HT1080 (cell line): ENCODE data around the gene SNAPC1. TPM values are rescaled to one million over a fixed set of nuclear protein-coding genes. Genes with fewer than 3 reads are reported as not detected.
A peak's percentile ranks its signal among the peaks of the same experiment; 100 is the strongest.
"Not testable (repeated sequence)": the region's sequence is repeated elsewhere in the genome, so short reads cannot be mapped to it uniquely, and the experiment has no call there.

Experiments used
- DNase-seq: peaks from one replicate; pipeline ENCODE4 v3.0.0-alpha.2; 2015; ENCODE audit warnings: low read depth
- polyA plus RNA-seq, 2 experiments: library from polyadenylated mRNA; depleted of rRNA; stranded (reverse); fragments of >200 nt; gene quantifications; 2 replicates each; pipeline ENCODE4 v1.2.3, GENCODE V29; 2015
- total RNA-seq: library from RNA; depleted of rRNA; stranded (reverse); fragments of >200 nt; shearing (Covaris generic); gene quantifications from 2 replicates; pipeline ENCODE4 v1.2.3, GENCODE V29; 2014; rRNA removed

SNAPC1 gene, protein sequence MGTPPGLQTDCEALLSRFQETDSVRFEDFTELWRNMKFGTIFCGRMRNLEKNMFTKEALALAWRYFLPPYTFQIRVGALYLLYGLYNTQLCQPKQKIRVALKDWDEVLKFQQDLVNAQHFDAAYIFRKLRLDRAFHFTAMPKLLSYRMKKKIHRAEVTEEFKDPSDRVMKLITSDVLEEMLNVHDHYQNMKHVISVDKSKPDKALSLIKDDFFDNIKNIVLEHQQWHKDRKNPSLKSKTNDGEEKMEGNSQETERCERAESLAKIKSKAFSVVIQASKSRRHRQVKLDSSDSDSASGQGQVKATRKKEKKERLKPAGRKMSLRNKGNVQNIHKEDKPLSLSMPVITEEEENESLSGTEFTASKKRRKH
- 10.2 and 14.6 TPM in 2 replicates for total RNA-seq
- 25.8 and 27.3 TPM in 2 replicates for polyA plus RNA-seq (2015; cell fraction: cytosol; rRNA removed)
- 22.0 and 22.7 TPM in 2 replicates for polyA plus RNA-seq (2015; cell fraction: nucleus; rRNA removed)

DNA sequence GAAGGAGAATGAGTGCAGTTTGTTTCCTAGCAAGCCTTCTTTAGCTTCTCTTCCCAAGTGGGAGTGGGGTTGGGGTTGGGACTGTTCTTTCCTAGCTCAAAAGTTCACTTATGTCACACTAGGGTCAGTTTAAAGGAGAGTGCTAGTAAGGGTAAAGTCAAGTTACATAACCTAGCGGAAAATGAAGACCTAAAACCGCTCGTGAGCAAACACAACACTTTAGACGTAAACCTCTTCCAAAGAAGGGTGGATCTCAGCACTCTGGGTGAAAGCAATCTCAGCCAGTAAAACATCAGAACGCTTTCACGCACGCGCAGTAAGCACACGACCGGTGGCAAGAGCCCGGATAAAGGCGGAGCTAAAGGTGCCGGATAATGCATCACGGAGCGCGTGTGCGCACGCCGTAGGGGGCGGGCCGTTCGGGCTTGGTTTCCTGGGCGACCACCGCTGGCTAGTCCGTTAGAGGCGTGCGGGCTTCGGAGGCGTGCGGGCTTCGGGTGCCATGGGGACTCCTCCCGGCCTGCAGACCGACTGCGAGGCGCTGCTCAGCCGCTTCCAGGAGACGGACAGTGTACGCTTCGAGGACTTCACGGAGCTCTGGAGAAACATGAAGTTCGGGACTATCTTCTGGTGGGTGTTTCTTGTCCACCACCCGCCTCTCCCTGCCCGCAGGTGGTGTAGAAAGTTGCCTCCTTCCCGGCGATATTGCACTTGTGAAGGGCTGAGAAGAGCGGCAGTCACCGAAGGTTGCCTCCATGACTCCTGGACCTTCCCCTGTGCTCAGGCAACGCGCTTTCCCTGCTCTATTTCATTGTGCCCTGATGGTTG, at the start of gene SNAPC1:
TSS of gene SNAPC1 (plus strand) at position 462 of the 828 bp plus-strand sequence. CDS start at position 503, 41 bp downstream.
- DNase-seq, result peak; percentile 95

DNA sequence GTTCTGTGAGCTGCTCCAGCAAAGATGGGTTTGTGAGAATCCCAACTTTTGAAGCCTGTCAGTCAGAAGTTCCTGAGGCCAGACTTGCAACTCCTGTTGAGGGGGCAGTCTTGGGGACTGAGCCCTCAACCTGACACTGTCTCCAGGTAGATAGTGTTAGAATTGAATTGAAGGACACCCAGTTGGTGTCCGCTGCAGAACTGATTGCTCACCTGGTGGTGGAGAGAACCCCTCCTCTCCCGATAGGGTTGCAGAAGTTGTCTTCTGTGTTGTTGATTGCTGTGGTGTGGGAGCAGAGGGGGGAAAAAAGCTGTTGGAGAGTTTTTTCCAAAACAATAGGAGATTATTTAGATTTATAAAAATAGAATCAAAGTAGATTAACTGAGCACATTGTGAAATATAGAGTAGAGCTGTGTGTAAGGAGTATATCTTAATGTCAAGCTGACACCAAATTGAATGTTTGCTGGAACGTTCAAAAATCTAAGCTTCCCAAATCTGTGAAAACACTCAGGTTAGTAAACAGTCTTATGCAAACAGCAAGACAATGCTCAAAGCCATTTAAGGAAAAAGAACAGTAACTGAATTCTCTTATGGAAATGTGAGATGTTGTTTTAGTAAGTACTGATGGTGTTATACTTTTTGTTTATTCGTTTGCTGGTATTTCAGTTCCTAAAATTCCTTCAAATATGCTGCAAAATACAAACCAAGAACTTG, 48.3 kb upstream of the SNAPC1 start:
- DNase-seq, result no peak

GRCh38 chr14:61716956-61717355, 45.3 kb upstream of the SNAPC1 start:
- no peak for DNase-seq

DNA sequence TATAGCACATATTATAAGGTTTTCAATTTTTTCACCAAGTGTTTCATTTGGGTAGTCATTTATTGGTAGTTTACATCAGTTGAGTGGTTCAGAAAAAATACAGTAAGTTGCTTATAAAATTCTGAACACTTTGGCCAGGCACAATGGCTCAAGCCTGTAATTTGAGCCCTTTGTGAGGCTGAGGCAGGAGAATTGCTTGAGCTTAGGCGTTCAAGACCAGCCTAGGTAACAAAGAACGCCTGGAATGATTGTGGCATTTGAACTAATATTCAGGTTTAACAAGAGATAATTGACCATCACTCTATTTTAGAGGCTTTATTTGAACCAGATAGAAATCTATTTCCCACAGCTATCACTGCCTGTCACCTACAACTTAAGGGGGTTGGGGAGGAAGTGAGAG, 44.2 kb upstream of the SNAPC1 start:
- DNase-seq, result no peak

GRCh38 chr14:61719344-61720293, 42.6 kb upstream of the SNAPC1 start:
- no peak for DNase-seq

GRCh38 chr14:61720294-61720661, 41.9 kb upstream of the SNAPC1 start:
- no peak for DNase-seq

- DNase-seq, result no peak
Measured at GRCh38 chr14:61720741-61721140, 41.5 kb upstream of the SNAPC1 start.

DNA sequence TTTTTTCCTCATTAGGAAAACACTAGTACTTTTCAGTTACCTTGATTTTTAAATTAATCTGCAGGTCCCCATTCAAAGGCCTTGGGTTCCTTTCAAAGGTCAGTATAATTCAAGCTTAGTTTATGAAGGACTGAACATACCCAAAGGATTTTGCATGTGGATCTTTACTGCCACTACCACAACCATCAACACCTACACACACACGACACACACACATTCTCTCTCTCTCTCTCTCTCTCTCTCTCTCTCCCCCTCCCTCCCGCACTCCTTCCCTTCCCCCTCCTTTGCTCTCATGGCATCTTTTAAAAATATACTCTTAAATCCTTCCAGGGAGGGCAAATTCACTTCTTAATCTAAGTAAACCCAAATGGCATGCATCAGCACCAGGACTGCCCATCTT, 38.1 kb upstream of the SNAPC1 start:
- no peak for DNase-seq

GRCh38 chr14:61726778-61727658, 35.2 kb upstream of the SNAPC1 start:
- DNase-seq, result no peak

- no peak for DNase-seq
Measured at GRCh38 chr14:61730756-61731373, 31.4 kb upstream of the SNAPC1 start.

DNA sequence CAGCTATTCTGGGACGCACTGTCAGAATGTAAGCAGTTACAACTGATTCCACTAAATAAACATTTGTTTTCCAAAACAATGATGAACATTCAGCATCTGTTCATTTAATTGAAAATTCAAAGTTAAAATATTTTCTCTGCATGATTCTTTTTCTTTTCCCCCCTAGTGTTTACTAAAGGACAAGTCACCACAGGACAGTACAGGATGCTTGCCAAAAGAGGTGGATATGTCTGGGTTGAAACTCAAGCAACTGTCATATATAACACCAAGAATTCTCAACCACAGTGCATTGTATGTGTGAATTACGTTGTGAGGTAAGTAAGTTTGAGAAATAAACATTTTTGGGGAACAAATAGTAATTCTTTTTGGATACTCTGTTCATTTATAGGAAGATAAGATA, 28.2 kb upstream of the SNAPC1 start:
- DNase-seq, result no peak

- DNase-seq, result no peak
Measured at GRCh38 chr14:61736751-61737150, 25.5 kb upstream of the SNAPC1 start.

- DNase-seq, result no peak
Measured at GRCh38 chr14:61737915-61738314, 24.3 kb upstream of the SNAPC1 start.

DNA sequence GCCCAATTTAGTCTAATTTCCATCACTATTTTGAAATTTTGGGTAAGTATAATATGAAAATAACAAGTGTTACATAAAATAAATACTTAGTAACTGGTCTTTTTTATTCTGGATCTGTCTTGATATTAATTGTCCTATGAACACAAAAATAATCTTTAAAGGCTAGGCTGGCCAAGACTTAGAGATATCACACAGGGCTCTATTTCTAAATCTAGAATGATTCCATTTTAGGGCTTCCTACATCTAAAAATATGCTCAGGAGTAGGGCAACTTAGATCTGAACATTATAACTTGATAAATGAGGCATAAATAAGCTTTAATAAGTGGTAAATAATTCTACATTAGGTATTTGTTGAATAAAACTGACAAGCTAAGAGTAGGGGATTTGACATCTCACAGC, 23.1 kb upstream of the SNAPC1 start:
- DNase-seq, result no peak

GRCh38 chr14:61742371-61742770, 19.8 kb upstream of the SNAPC1 start:
- DNase-seq, result no peak

- DNase-seq, result no peak
Measured at GRCh38 chr14:61744238-61744637, 18.0 kb upstream of the SNAPC1 start.

DNA sequence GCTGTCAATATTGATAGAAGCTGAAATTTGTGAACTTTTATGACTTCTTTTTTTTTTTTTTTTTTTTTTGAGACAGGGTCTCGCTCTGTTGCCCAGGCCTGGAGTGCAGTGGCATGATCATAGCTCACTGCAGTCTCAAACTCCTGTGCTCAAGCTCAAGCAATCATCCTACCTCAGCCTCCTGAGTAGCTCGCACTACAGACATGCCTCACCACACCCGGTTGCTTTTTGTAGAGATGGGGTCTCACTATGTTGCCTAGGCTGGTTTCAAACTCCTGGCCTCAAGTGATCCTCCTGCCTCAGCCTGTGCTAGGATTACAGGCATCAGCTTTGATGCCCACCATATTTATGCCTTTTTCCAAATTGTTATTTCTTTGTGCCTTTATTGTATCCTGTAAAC, 15.9 kb upstream of the SNAPC1 start:
- not testable (repeated sequence) for DNase-seq

DNA sequence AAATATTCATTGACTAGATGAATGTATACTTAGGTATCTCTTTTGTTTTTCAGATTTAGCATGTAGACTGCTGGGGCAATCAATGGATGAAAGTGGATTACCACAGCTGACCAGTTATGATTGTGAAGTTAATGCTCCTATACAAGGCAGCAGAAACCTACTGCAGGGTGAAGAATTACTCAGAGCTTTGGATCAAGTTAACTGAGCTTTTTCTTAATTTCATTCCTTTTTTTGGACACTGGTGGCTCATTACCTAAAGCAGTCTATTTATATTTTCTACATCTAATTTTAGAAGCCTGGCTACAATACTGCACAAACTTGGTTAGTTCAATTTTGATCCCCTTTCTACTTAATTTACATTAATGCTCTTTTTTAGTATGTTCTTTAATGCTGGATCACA, 15.3 kb upstream of the SNAPC1 start:
- DNase-seq, result no peak

DNA sequence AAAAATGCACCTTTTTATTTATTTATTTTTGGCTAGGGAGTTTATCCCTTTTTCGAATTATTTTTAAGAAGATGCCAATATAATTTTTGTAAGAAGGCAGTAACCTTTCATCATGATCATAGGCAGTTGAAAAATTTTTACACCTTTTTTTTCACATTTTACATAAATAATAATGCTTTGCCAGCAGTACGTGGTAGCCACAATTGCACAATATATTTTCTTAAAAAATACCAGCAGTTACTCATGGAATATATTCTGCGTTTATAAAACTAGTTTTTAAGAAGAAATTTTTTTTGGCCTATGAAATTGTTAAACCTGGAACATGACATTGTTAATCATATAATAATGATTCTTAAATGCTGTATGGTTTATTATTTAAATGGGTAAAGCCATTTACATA, 14.9 kb upstream of the SNAPC1 start:
- DNase-seq, result no peak
